Activated T-helper 2 cell treated with anti-CD3 and anti-CD28 coated beads, Interferon-gamma antibody, Interleukin-2, Interleukin-4, amounts not matched to agents 10 μg/mL and 5 μg/mL and 100 μg/mL, durations not matched to agents 14 hours and 24 hours and 36 hours (primary cell): ENCODE data around the gene ATXN7L1. TPM values are rescaled to one million over a fixed set of nuclear protein-coding genes. Genes with fewer than 3 reads are reported as not detected.

ENCODE experiments used
- DNase-seq: peaks from one replicate; pipeline ENCODE4 v3.0.0; 2021; ENCODE audit warnings: low spot score
- H3K27ac Mint-ChIP-seq: one replicate; pipeline ENCODE4 v1.8.0; 2021; ENCODE audit warnings: mixed read lengths
- H3K27me3 Mint-ChIP-seq: one replicate; pipeline ENCODE4 v1.8.0; 2021; ENCODE audit warnings: low read depth, mixed read lengths
- H3K36me3 Mint-ChIP-seq: one replicate; pipeline ENCODE4 v1.8.0; 2021; ENCODE audit warnings: low read depth, mixed read lengths
- H3K4me1 Mint-ChIP-seq: one replicate; pipeline ENCODE4 v1.8.0; 2021; ENCODE audit warnings: low read depth, mixed read lengths
- H3K4me3 Mint-ChIP-seq: one replicate; pipeline ENCODE4 v1.8.0; 2021; ENCODE audit warnings: low read depth, mild to moderate bottlenecking, moderate library complexity, mixed read lengths
- H3K9me3 Mint-ChIP-seq: one replicate; pipeline ENCODE4 v1.8.0; 2021; ENCODE audit warnings: mixed read lengths
- intact Hi-C: fragments of 100-400 bp; cut with micrococcal nuclease; formaldehyde crosslinking; loops from one replicate; pipeline ENCODE4 v1.15.1; 2023
- total RNA-seq: library from RNA; stranded (reverse); gene quantifications from 2 replicates; pipeline ENCODE4 v1.2.3, GENCODE V29; 2022

ATXN7L1 gene
- total RNA-seq, 1 donor from 2014 or later = 12.4 TPM

DNA sequence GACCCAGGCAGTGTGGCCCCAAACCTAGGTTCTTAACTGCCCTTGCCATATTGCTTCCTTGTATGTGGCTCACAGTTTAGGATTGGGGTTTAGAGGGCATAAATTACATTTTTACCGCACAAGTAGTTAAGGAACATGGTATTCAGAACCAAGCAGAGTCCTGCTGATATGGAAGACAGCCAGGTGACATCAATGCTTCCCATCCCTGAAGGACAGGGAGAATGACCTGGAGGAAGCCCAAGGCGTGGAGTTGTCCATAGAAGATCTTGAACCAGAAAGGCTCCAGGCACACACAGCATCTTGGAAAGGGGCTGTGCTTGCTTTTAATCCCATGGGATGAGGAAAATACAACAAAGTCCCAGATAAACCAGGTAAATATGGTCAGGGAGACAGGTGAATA lies 48.3 kb downstream of the ATXN7L1 start:
- Mint-ChIP-seq H3K4me3 (no peak overlapping the region), H3K27me3 (peaks cover 12% of the 10 kb centered on the region), H3K9me3 (peaks cover 17% of the 10 kb centered on the region), H3K27ac (no peak overlapping the region), H3K4me1 (peaks cover 10% of the 10 kb centered on the region), H3K36me3 (peaks cover 21% of the 10 kb centered on the region)
- intact Hi-C loops = no loop called here
- DNase-seq = no peak

DNA sequence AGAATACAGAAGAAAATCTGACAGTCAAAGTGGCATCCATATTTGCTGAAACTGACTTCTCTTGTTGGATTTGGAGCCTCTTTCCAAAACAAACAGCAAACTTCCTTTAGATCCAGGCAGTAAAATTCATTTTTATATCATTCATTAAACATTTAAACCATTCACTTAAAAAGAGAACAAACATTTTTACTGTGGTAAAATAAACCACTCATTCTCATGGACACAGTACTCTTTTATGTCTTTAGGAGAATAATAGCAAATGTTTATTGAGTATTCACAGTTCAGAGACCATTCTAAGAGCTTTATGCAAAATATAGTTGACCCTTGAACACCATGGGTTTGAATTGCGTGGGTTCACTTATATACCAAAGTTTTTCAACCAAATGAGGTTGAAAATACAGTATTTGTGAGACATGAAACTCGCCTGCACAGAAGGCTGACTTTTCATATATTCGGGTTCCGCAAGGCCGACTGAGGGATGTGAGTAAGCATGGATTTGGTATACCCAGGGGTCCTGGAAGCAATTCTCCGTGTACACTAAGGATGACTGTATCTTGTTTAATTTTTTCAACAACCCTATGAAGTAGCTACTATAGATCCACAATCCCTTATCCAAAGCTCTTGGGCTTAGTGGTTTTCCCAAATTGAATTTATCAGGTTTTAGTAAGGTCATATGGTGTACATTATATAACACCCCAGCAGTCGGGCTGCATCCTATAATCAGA lies 49.1 kb downstream of the ATXN7L1 start:
- DNase-seq = no peak
- peaks cover 10% of the 10 kb centered on the region for H3K4me1 Mint-ChIP-seq
- intact Hi-C loops = no loop called here
- peaks cover 7% of the 10 kb centered on the region for H3K27me3 Mint-ChIP-seq
- no peak overlapping the region for H3K27ac Mint-ChIP-seq
- H3K4me3 Mint-ChIP-seq = no peak overlapping the region
- peaks cover 21% of the 10 kb centered on the region for H3K36me3 Mint-ChIP-seq
- H3K9me3 Mint-ChIP-seq = peaks cover 17% of the 10 kb centered on the region

DNA sequence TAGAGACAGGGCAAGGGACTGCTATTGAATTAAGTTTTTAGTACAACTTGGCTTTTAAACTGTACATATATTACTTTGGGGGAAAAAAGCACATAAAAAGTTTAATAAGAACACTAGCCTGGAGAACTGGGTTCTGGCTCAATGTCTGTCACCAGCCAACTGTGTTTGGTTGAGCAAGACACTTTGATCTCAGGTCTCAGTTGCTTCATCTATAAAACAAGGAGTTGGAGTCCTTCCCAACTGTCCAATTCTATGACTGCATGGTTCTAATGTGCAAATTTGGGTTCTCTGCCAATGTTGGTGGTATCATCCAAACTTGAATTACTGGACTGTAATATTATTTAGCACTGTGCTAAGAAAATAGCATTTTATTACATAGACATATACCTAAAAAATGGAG lies 50.3 kb downstream of the ATXN7L1 start:
- no peak for DNase-seq
- Mint-ChIP-seq H3K36me3 (peaks cover 21% of the 10 kb centered on the region), H3K9me3 (peaks cover 17% of the 10 kb centered on the region), H3K27ac (no peak overlapping the region), H3K27me3 (peaks cover 7% of the 10 kb centered on the region), H3K4me1 (peaks cover 14% of the 10 kb centered on the region), H3K4me3 (no peak overlapping the region)
- intact Hi-C loops = no loop called here

DNA sequence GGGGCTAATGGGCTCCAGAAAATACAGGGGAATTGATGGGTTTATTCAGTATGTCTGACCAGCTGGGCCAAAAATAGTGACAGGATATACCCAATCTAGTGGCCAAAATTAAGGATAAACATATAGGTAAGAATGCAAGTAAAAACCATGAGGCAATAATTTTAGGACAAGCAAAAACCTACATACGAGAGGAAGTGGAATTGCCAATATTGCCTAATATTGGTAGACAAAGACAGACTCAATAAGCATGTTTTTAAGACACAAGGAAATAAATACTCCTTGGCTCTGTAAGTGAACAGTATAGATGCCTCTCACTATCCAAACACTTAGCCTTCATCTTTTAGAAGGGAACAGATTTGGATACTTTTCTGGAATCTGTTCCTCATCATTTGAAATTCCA lies 51.0 kb downstream of the ATXN7L1 start:
- intact Hi-C loops = no loop called here
- Mint-ChIP-seq H3K36me3 (peaks cover 25% of the 10 kb centered on the region), H3K9me3 (peaks cover 17% of the 10 kb centered on the region), H3K4me3 (no peak overlapping the region), H3K27ac (no peak overlapping the region), H3K27me3 (peaks cover 7% of the 10 kb centered on the region), H3K4me1 (peaks cover 14% of the 10 kb centered on the region)
- DNase-seq = no peak

- peaks cover 22% of the 10 kb centered on the region for H3K36me3 Mint-ChIP-seq
- H3K27ac Mint-ChIP-seq = no peak overlapping the region
- DNase-seq = no peak
- peaks cover 7% of the 10 kb centered on the region for H3K27me3 Mint-ChIP-seq
- no peak overlapping the region for H3K4me3 Mint-ChIP-seq
- H3K4me1 Mint-ChIP-seq = peaks cover 14% of the 10 kb centered on the region
- H3K9me3 Mint-ChIP-seq = peaks cover 17% of the 10 kb centered on the region
- intact Hi-C loops = no loop called here
Measured at GRCh38 chr7:105822806-105823205, 53.6 kb downstream of the ATXN7L1 start.

DNA sequence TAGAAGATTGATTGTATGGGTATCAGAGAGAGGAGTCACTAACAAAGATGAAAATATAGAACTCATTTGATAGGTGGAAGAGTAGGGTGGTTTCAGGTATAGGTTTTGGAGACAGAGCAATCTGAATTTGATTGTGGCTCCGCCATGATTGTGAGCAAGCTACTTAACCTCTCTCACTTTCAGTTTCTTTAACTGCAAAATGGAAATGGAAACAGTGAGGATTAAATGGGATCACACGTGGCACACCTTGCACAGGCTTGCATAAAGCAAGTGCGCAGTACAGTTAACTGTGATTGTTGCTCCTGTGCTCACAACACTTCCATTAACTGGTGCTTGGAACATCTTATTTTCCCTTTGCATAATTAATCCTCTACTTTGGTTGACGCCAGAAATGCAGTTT lies 54.9 kb downstream of the ATXN7L1 start:
- H3K36me3 Mint-ChIP-seq = peaks cover 22% of the 10 kb centered on the region
- peaks cover 20% of the 10 kb centered on the region for H3K4me1 Mint-ChIP-seq
- peaks cover 2% of the 10 kb centered on the region for H3K27me3 Mint-ChIP-seq
- H3K27ac Mint-ChIP-seq = no peak overlapping the region
- DNase-seq = no peak
- H3K9me3 Mint-ChIP-seq = peaks cover 17% of the 10 kb centered on the region
- no peak overlapping the region for H3K4me3 Mint-ChIP-seq
- intact Hi-C loops = no loop called here

DNA sequence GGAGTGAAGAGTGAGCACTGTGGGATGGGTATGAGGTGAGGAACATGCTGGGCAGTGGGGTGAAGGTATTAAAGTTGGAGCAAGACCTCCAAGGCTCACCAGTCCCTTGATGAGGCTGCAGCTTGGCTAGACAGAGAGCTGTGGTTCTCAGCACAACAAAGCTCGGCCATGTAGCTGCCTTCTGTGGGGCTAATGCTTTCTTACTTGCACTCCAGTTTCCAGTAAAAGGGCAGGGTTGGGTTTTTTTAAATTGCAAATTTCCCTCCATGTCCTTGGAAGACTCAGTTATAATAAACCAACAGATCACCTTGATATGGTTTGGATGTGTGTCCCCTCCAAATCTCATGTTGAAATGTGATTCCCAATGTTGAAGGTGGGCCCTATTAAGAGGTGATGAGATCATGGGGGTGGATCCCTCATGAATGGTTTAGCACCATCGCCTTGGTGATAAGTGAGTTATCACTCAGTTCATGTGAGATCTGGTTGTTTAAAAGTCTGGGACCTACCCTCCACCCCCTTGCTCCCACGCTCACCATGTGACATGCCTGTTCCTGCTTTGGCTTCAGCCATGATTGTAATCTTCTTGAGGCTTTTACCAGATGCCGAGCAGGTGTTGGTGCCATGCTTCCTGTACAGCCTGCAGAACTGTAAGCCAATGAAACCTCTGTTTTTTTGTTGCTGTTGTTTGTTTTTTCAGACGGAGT lies 55.9 kb downstream of the ATXN7L1 start:
- Mint-ChIP-seq H3K27ac (no peak overlapping the region), H3K36me3 (peaks cover 22% of the 10 kb centered on the region), H3K4me3 (no peak overlapping the region), H3K4me1 (peaks cover 26% of the 10 kb centered on the region), H3K9me3 (peaks cover 17% of the 10 kb centered on the region), H3K27me3 (no peaks in the 10 kb centered on the region)
- no peak for DNase-seq
- intact Hi-C loops = no loop called here

DNA sequence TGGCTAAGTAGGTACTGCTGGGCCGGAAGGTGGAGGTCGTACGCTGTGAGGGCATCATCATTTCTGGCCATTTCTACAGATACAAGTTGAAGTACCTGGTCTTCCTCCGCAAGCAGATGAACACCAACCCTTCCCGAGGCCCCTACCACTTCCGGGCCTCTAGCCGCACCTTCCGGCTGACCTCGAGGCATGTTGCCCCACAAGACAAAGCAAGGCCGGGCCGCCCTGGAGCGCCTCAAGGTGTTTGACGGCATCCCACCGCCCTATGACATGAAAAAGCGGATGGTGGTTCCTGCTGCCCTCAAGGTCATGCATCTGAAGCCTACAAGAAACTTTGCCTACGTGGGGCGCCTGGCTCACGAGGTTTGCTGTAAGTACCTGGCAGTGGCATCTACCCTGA lies 56.8 kb downstream of the ATXN7L1 start:
- Mint-ChIP-seq H3K9me3 (peaks cover 11% of the 10 kb centered on the region), H3K27me3 (no peaks in the 10 kb centered on the region), H3K4me1 (peaks cover 36% of the 10 kb centered on the region), H3K27ac (no peak overlapping the region), H3K4me3 (no peak overlapping the region), H3K36me3 (peaks cover 15% of the 10 kb centered on the region)
- DNase-seq = no peak
- intact Hi-C loops = no loop called here

- H3K27me3 Mint-ChIP-seq = no peaks in the 10 kb centered on the region
- DNase-seq = no peak
- H3K4me1 Mint-ChIP-seq = peaks cover 42% of the 10 kb centered on the region
- intact Hi-C loops = no loop called here
- no peak overlapping the region for H3K27ac Mint-ChIP-seq
- no peaks in the 10 kb centered on the region for H3K9me3 Mint-ChIP-seq
- peaks cover 11% of the 10 kb centered on the region for H3K36me3 Mint-ChIP-seq
- no peak overlapping the region for H3K4me3 Mint-ChIP-seq
Measured at GRCh38 chr7:105816954-105817615, 59.3 kb downstream of the ATXN7L1 start.

- Mint-ChIP-seq H3K4me1 (peaks cover 45% of the 10 kb centered on the region), H3K4me3 (no peak overlapping the region), H3K27ac (no peak overlapping the region), H3K27me3 (no peaks in the 10 kb centered on the region), H3K9me3 (no peaks in the 10 kb centered on the region), H3K36me3 (peaks cover 11% of the 10 kb centered on the region)
- no peak for DNase-seq
- intact Hi-C loops = no loop called here
Measured at GRCh38 chr7:105816266-105816843, 60.0 kb downstream of the ATXN7L1 start.

GRCh38 chr7:105815576-105815975 lies 60.8 kb downstream of the ATXN7L1 start:
- no peak overlapping the region for H3K4me3 Mint-ChIP-seq
- peaks cover 48% of the 10 kb centered on the region for H3K4me1 Mint-ChIP-seq
- intact Hi-C loops = no loop called here
- no peaks in the 10 kb centered on the region for H3K27me3 Mint-ChIP-seq
- H3K36me3 Mint-ChIP-seq = peaks cover 15% of the 10 kb centered on the region
- DNase-seq = no peak
- no peaks in the 10 kb centered on the region for H3K9me3 Mint-ChIP-seq
- no peak overlapping the region for H3K27ac Mint-ChIP-seq

- Mint-ChIP-seq H3K4me1 (peaks cover 58% of the 10 kb centered on the region), H3K4me3 (no peak overlapping the region), H3K9me3 (no peaks in the 10 kb centered on the region), H3K27me3 (no peaks in the 10 kb centered on the region), H3K27ac (no peak overlapping the region), H3K36me3 (peaks cover 21% of the 10 kb centered on the region)
- no peak for DNase-seq
- intact Hi-C loops = no loop called here
Measured at GRCh38 chr7:105814481-105814880, 61.9 kb downstream of the ATXN7L1 start.
